Glutamatergic neuron (in vitro differentiated cells): ENCODE data around the gene SMAP2. TPM values are rescaled to one million over a fixed set of nuclear protein-coding genes. Genes with fewer than 3 reads are reported as not detected.

Source experiments
- DNase-seq: peaks from one replicate; pipeline ENCODE4 v3.0.0; 2022
- H3K27ac Mint-ChIP-seq: one replicate; pipeline ENCODE4 v1.8.0; 2020; ENCODE audit warnings: mild to moderate bottlenecking, mixed read lengths, inconsistent platforms; ENCODE audit not compliant: unreplicated experiment
- H3K27me3 Mint-ChIP-seq: one replicate; pipeline ENCODE4 v1.8.0; 2020; ENCODE audit warnings: mild to moderate bottlenecking, moderate library complexity, mixed read lengths, inconsistent platforms; ENCODE audit not compliant: unreplicated experiment
- H3K36me3 Mint-ChIP-seq: one replicate; pipeline ENCODE4 v1.8.0; 2020; ENCODE audit warnings: mild to moderate bottlenecking, mixed read lengths, inconsistent platforms; ENCODE audit not compliant: unreplicated experiment
- H3K4me1 Mint-ChIP-seq: one replicate; pipeline ENCODE4 v1.8.0; 2020; ENCODE audit warnings: mild to moderate bottlenecking, low read depth, mixed read lengths, inconsistent platforms; ENCODE audit not compliant: unreplicated experiment
- H3K4me3 Mint-ChIP-seq: one replicate; pipeline ENCODE4 v1.8.0; 2020; ENCODE audit warnings: mild to moderate bottlenecking, mixed read lengths, inconsistent platforms; ENCODE audit not compliant: unreplicated experiment
- H3K9me3 Mint-ChIP-seq: one replicate; pipeline ENCODE4 v1.8.0; 2020; ENCODE audit warnings: mild to moderate bottlenecking, moderate library complexity, mixed read lengths, inconsistent platforms; ENCODE audit not compliant: unreplicated experiment
- CTCF ChIP-seq: fragments of 200-600 bp; sonication (generic); IDR thresholded peaks from one replicate; pipeline ENCODE4 v1.5.0; 2021; ENCODE audit not compliant: partially characterized antibody, unreplicated experiment
- total RNA-seq: library from RNA; stranded (reverse); fragmentation: NEBNext Ultra II Directional; extraction: Animal tissue kit (Norgen Biotek cat#: 25700); gene quantifications from one replicate; pipeline ENCODE4 v1.2.1, GENCODE V29; 2021; ENCODE audit not compliant: unreplicated experiment

The SMAP2 gene
- total RNA-seq, 1 donor from 2014 or later = 25.2 TPM

- Mint-ChIP-seq H3K27ac (no peak overlapping the region), H3K4me3 (no peak overlapping the region)
- no peak for DNase-seq
Measured at GRCh38 chr1:40383488-40384412, 10.2 kb downstream of the SMAP2 start.

GRCh38 chr1:40384413-40384762 lies 10.9 kb downstream of the SMAP2 start:
- H3K4me1 Mint-ChIP-seq = no peaks in the 10 kb centered on the region

More at GRCh38 chr1:40383488-40384412, 10.2 kb downstream of the SMAP2 start:
- peaks cover 2% of the 10 kb centered on the region for H3K27me3 Mint-ChIP-seq
- no peaks in the 10 kb centered on the region for H3K9me3 Mint-ChIP-seq
- no peak for TF ChIP-seq CTCF
- H3K36me3 Mint-ChIP-seq = no peaks in the 10 kb centered on the region
- H3K4me1 Mint-ChIP-seq = no peaks in the 10 kb centered on the region

GRCh38 chr1:40384887-40385286 lies 11.4 kb downstream of the SMAP2 start:
- DNase-seq = no peak
- H3K36me3 Mint-ChIP-seq = no peaks in the 10 kb centered on the region
- no peaks in the 10 kb centered on the region for H3K4me1 Mint-ChIP-seq
- peaks cover 2% of the 10 kb centered on the region for H3K27me3 Mint-ChIP-seq
- H3K4me3 Mint-ChIP-seq = no peak overlapping the region
- H3K9me3 Mint-ChIP-seq = no peaks in the 10 kb centered on the region
- TF ChIP-seq CTCF = no peak
- H3K27ac Mint-ChIP-seq = no peak overlapping the region

More at GRCh38 chr1:40384413-40384762, 10.9 kb downstream of the SMAP2 start:
- no peaks in the 10 kb centered on the region for H3K9me3 Mint-ChIP-seq
- no peak overlapping the region for H3K27ac Mint-ChIP-seq
- no peak for TF ChIP-seq CTCF
- peaks cover 2% of the 10 kb centered on the region for H3K27me3 Mint-ChIP-seq
- no peaks in the 10 kb centered on the region for H3K36me3 Mint-ChIP-seq
- no peak for DNase-seq
- no peak overlapping the region for H3K4me3 Mint-ChIP-seq

GRCh38 chr1:40385437-40386358 lies 12.2 kb downstream of the SMAP2 start:
- H3K4me3 Mint-ChIP-seq = no peak overlapping the region
- DNase-seq = no peak
- no peak for TF ChIP-seq CTCF
- peaks cover 2% of the 10 kb centered on the region for H3K27me3 Mint-ChIP-seq
- no peak overlapping the region for H3K27ac Mint-ChIP-seq
- H3K36me3 Mint-ChIP-seq = no peaks in the 10 kb centered on the region
- no peaks in the 10 kb centered on the region for H3K9me3 Mint-ChIP-seq
- no peaks in the 10 kb centered on the region for H3K4me1 Mint-ChIP-seq
